NCI-H2081 (cell line): ENCODE measurements around the gene MYH9.
"Not testable (repeated sequence)": the region's sequence is repeated elsewhere in the genome, so short reads cannot be mapped to it uniquely, and the experiment has no call there.

Source experiments
- DNase-seq, 2 experiments: peaks; one replicate each; lab custom pipeline; 2025; lab: John Stamatoyannopoulos, UW

Gene MYH9

GRCh38 chr22:36387959-36388726 lies at the start of gene MYH9:
MYH9 (minus strand) TSS chr22:36387967; CDS start chr22:36349236, 38,731 bp downstream.
- peak; percentile 97 to 98 for DNase-seq

DNA sequence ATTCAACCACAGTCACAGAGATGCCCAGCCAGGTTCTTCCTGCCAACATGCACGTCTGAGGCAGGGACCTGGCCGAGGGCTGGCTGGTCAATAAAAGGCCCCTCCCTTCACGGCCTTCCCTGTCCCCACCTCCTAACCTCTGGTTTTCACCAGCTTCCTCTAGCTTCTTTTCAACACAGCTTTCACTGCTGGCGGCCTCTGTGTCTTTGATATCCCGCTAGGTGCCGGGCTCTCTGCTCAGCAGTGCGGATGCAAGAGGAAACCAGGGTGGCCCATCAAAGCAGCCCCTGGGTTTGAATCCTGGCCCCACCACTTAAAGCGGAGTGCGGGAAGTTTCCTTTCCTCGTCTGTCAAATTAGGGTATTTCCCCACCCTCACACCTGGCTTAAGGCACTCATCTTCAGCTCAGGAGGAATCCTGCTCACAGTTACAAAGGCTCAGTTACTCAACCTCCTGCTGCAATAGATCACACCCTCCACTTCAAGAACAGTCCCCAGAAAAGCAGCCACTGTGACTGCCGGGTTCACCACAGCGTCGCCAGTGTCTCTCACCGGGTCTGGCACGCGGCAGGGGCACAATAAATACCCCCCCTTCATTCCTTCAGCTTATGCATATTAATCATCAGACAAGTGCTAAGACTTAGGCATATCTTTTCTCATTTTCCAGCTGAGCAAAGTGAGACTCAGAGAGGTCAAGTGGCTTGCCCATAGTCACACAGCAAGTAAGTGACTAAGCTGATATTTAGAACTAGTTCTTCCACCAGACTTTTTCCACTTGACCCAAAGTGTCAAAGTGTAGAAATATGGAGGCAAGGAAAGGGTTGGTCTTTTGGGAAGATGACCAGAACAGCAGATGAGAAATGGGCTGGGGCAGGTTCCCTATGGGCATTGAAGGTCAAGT lies 48.0 kb upstream of the MYH9 start:
- DNase-seq, result no peak

- peak; percentile 88 to 92 for DNase-seq
Measured at GRCh38 chr22:36433318-36434231, 45.8 kb upstream of the MYH9 start.

DNA sequence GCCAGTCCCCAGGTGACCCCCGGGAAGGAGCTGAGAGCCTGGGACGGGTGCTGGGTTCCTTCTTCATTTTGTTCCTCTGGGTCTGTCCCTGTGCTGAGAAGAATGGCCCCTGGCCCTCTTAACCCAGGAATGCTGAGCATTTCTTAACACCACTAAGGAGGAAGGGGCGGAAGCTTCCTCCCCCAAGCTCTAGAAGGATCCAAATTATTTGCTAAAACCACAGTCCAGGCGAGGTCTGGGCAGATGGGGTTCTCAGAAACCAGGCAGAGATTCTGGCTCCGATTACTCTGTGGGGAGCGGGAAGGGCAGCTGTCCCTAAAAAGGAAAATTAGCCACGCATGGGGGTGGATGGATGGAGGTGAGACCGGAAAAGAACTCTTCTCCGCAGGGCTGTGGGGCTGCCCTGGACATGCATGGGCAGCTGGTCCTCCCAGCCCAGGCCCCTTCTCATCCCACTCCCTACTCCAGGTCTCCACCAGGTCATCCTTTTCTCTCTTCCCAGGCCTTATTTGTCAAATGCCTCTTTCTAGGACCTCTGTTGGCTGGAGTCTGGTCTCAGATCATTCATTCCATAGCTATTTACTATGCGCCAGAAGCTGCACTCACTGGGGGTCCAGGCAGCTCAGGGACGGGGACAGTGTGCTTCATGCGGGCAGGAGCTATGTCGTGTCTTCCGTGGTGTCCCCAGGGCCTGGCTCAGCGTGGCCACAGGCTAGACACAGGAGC lies 45.0 kb upstream of the MYH9 start:
- peak in 1 of 2 experiments; percentile 43 for DNase-seq

- DNase-seq, result no peak
Measured at GRCh38 chr22:36431977-36432376, 44.2 kb upstream of the MYH9 start.

DNA sequence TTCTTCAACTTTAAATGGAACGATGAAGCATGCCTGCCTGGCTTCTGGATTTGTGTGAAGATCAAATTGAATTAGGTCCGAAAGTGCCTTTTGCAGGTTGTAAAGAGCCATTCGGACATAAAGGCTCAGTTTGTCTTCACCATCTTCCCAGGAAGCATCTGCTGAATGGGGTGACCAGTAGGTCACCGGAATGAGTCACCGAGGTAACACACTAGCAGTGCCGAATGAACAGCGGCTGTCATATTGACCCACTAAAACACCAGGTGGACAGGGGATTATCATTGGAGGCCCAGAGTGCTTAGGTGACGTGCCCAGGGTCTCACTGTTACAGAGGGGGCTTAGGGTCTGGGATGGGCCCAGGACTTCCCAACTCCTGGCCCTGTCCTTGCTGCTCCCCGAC lies 43.1 kb upstream of the MYH9 start:
- DNase-seq, result no peak

DNA sequence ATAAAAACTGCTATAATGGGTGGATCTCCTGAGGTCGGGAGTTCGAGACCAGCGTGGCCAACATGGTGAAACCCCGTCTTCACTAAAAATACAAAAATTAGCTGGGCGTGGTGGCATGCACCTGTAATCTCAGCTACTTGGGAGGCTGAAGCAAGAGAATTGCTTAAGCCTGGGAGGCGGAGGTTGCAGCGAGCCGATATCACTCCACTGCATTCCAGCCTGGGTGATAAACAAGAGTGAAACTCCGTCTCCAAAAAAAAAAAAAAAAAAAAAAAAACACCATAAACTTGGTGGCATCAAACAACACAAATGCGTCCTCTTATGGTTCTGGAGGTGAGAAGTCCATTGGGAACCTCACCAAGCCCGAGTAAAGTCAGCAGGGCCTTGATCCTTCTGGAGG lies 40.2 kb upstream of the MYH9 start:
- DNase-seq, result not testable (repeated sequence)

GRCh38 chr22:36425977-36426523 lies 38.3 kb upstream of the MYH9 start:
- DNase-seq, result no peak

DNA sequence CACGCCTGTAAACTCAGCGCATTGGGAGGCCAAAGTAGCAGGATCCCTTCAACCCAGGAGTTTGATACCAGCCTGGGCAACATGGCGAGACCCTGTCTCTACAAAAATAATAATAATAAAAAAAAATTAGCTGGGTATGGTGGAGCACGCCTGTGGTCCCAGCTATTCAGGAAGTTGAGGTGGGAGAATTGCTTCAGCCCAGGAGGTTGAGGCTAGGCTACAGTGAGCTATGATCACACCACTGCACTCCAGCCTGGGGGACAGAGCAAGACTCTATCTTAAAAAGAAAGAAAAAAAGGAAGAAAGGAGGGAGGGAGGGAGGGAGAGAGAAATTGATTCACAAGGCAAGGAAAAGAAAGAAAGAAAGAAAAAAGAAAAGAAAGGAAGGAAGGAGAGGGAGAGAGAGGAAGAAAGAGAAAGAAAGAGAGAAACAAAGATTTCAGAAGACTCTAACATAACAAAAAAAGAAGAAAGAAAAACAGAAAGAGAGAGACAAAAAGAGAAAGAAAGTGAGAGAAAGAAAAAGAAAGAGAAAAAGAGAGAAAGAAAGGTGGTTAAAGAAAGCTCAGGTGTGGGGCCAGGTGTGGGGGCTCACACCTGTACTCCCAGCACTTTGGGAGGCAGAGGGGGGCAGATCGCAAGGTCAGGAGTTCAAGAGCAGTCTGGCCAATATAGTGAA lies 37.3 kb upstream of the MYH9 start:
- no peak for DNase-seq

DNA sequence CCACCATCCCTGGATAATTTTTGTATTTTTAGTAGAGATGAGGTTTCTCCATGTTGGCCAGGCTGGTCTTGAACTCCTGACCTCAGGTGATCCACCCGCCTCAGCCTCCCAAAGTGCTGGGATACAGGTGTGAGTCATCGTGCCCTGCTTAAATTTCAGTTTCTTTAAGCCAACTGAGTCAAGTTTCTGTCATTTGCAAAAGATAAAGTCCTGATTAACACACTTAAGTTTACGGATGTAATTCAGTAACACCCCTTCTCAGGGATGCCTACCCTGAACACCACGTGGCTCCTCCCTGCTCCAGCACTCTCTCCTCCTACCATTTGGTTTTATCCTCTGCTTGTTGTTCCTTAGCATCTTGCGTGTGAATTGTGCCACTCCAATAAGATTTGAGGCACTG lies 36.7 kb upstream of the MYH9 start:
- DNase-seq, result not testable (repeated sequence)

- no peak for DNase-seq
Measured at GRCh38 chr22:36423461-36424404, 36.0 kb upstream of the MYH9 start.

GRCh38 chr22:36422287-36423014 lies 34.7 kb upstream of the MYH9 start:
- DNase-seq, result no peak

DNA sequence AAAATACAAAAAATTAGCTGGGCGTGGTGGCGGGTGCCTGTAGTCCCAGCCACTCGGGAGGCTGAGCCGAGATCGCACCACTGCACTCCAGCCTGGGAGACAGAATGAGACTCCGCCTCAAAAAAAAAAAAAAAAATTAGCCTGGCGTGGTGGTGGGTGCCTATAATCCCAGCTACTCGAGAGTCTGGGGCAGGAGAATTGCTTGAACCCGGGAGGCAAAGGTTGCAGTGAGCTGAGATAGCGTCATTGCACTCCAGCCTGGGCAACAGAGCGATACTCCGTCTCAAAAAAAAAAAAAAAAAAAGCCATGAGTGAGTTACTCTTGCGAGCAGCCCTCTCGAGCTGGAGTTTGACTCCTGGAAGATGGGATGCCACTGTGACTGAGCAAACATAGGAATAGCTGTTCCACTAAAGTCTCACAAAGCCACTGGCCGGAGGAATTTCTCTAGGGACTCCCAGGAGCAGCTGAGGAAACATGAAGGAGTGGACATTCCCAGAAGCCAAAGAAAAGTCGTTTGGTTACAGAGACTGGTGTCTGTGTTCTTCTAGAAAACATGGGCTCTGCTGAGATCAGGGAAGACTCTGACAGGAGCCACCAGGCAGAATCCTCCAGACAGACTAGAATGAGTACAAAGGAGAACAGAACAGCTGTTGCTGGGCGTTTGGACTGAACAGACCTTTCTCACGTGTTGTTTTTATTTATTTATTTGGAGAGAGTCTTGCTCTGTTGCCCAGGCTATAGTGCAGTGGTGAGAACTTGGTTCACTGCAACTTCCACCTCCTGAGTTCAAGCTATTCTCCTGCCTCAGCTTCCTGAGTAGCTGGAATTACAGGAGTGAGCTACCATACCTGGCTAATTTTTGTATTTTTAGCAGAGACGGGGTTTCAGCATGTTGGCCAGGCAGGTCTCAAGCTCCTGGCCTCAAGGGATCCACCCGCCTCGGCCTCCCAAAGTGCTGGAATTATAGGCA lies 32.4 kb upstream of the MYH9 start:
- no peak for DNase-seq

DNA sequence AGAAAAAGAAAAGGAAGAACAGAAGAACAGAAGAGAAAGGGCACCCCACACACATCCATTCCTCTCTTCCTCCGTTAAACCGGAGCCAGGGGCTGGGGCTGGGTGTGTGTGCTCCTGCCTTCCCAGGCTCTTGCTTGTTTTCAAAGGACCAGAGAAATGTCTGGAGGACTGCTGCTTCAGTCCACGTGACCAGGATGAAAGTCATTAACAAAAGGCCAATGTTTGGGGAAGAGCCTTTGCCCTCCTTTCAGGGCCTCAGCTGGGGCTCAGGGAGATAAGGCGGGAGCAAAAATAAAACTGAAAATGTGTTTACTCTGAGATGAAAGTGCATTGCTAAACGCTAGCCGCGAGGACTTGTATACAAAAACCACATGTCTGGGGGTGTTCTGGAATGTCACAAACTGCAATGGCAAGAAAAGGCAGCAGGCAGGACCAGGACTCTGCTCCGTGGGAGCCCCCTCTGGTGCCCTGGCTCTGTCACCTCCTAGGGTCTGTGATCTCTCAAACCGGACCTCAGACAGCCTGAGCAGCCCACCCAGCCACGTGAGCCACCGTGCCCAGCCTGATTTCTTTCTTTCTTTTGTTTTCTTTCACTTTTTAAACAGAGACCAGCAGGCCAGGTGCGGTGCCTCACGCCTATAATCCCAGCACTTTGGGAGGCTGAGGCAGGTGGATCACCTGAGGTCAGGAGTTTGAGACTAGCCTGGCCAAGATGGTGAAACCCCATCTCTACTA lies 31.6 kb upstream of the MYH9 start:
- no peak for DNase-seq

DNA sequence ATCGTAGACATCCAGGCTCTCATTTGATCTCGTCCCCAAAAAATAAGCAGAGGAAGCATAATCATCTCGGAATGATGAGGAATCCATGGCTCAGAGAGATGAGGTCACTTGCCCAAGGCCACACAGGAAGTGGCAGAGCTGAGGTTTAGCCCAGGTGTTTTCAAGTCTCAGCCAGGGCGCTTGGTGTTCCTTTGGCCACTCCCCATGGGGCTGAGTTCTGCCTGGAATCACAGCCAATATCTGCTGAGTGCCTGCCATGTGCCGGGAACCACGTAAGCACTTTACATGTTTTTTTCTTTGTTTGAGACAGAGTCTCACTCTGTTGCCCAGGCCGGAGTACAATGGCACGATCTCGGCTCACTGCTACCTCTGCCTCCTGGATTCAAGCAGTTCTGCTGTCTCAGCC lies 29.5 kb upstream of the MYH9 start:
- DNase-seq, result no peak

- no peak for DNase-seq
Measured at GRCh38 chr22:36415415-36416168, 27.8 kb upstream of the MYH9 start.
